NCI-H510A (cell line): Measurements from ENCODE around the gene FES.
"Not testable (repeated sequence)": the region's sequence is repeated elsewhere in the genome, so short reads cannot be mapped to it uniquely, and the experiment has no call there.

ENCODE experiments used
- DNase-seq: peaks from one replicate; lab custom pipeline; 2025; lab: John Stamatoyannopoulos, UW

Gene FES

GRCh38 chr15:90909976-90910375 lies 25.7 kb downstream of the FES start:
- no peak for DNase-seq

GRCh38 chr15:90910441-90911301 lies 26.4 kb downstream of the FES start:
- DNase-seq: no peak

GRCh38 chr15:90911302-90911623 lies 27.0 kb downstream of the FES start:
- DNase-seq: no peak

GRCh38 chr15:90911906-90912769 lies 27.8 kb downstream of the FES start:
- no peak for DNase-seq

- DNase-seq: no peak
Observed at GRCh38 chr15:90912770-90913075, 28.4 kb downstream of the FES start.

- DNase-seq: no peak
Observed at GRCh38 chr15:90913398-90913944, 29.2 kb downstream of the FES start.

GRCh38 chr15:90914305-90915080 lies 30.2 kb downstream of the FES start:
- no peak for DNase-seq

GRCh38 chr15:90915216-90915807 lies 31.0 kb downstream of the FES start:
- DNase-seq: no peak

GRCh38 chr15:90915808-90916440 lies 31.6 kb downstream of the FES start:
- DNase-seq: no peak

- no peak for DNase-seq
Observed at GRCh38 chr15:90916461-90916860, 32.2 kb downstream of the FES start.

- no peak for DNase-seq
Observed at GRCh38 chr15:90917569-90917968, 33.3 kb downstream of the FES start.

- no peak for DNase-seq
Observed at GRCh38 chr15:90918034-90918788, 33.9 kb downstream of the FES start.

GRCh38 chr15:90918835-90919234 lies 34.5 kb downstream of the FES start:
- DNase-seq: no peak

- DNase-seq: no peak
Observed at GRCh38 chr15:90921887-90922286, 37.6 kb downstream of the FES start.

- DNase-seq: not testable (repeated sequence)
Observed at GRCh38 chr15:90922712-90923322, 38.5 kb downstream of the FES start.

GRCh38 chr15:90924375-90924774 lies 40.1 kb downstream of the FES start:
- no peak for DNase-seq

GRCh38 chr15:90926766-90927165 lies 42.5 kb downstream of the FES start:
- DNase-seq: not testable (repeated sequence)

GRCh38 chr15:90928106-90928505 lies 43.8 kb downstream of the FES start:
- DNase-seq: not testable (repeated sequence)

GRCh38 chr15:90929246-90930019 lies 45.1 kb downstream of the FES start:
- no peak for DNase-seq
